RWPE1 (cell line): ENCODE results near the gene PKIB.

Experiments used
- CTCF ChIA-PET: fragments of 350-600 bp; sonication (Branson Sonifier 250); formaldehyde crosslinking; extraction: SDS; loops from one replicate; lab custom pipeline; 2021; lab: Yijun Ruan, JAX
- POLR2A ChIA-PET: fragments of 400-600 bp; formaldehyde crosslinking; extraction: SDS; loops from one replicate; lab custom pipeline; 2020; ENCODE audit warnings: antibody characterized with exemption; ENCODE audit not compliant: low non-redundant PET; lab: Yijun Ruan, JAX
- DNase-seq: peaks from one replicate; pipeline ENCODE4 v3.0.0; 2012; ENCODE audit warnings: low spot score
- H3K27ac ChIP-seq: fragments of 450-650 bp; 2 replicates; pipeline ENCODE4 v1.5.1; 2017
- CTCF ChIP-seq: fragments of 450-650 bp; conservative IDR thresholded peaks from 2 replicates; pipeline ENCODE4 v1.5.1; 2017; ENCODE audit warnings: low read depth, mild to moderate bottlenecking

Gene PKIB

GRCh38 chr6:122568797-122569221 lies 41.4 kb upstream of the PKIB start:
- no peak for DNase-seq
- no peak for TF ChIP-seq CTCF
- POLR2A ChIA-PET, result no interaction called here
- CTCF ChIA-PET, result no interaction called here
- H3K27ac ChIP-seq, result no peak overlapping the region

DNA sequence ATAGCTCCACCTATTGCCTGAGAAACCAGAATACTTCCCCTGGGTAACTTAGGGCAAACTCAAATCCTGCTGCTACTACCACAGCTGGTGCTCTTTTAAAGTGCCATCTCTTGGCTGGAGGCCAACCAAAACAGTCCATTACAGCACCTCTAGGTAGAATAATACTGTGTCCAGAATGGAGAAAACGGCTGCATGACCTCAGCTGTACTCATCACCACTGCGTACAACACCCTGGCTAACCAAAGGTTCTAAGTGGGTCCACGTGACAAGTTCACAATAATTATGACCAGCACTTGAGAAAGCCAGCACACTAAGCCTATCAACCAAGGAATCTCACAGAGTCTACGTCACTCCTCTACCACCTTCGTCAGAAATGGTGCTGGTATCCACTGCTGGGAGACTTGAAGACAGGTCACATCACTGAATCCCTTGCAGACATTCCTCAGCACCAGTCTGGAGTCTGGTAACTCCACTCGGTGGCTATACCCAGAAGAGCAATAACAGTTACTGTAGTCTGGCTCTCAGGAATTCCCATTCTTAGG lies 40.9 kb upstream of the PKIB start:
- no peak for TF ChIP-seq CTCF
- ChIA-PET CTCF (no interaction called here), POLR2A (no interaction called here)
- H3K27ac ChIP-seq, result no peak overlapping the region
- DNase-seq, result no peak

GRCh38 chr6:122571888-122572287 lies 38.3 kb upstream of the PKIB start:
- TF ChIP-seq CTCF, result no peak
- ChIA-PET CTCF (interaction anchor here (0.6 kb wide), 1 partner anchor 249 kb away, joined by 5 read pairs; no protein-coding TSS in a partner anchor), POLR2A (no interaction called here)
- H3K27ac ChIP-seq, result no peak overlapping the region
- DNase-seq, result no peak

GRCh38 chr6:122576888-122577287 lies 33.3 kb upstream of the PKIB start:
- no peak for DNase-seq
- POLR2A ChIA-PET, result no interaction called here
- TF ChIP-seq CTCF, result no peak
- CTCF ChIA-PET, result no interaction called here
- no peak overlapping the region for H3K27ac ChIP-seq

- ChIA-PET CTCF (no interaction called here), POLR2A (no interaction called here)
- TF ChIP-seq CTCF, result no peak
- no peak for DNase-seq
- no peak overlapping the region for H3K27ac ChIP-seq
These were observed 31.2 kb upstream of the PKIB start for GRCh38 chr6:122578961-122579360.

- DNase-seq, result peak; percentile 39
- no peak for TF ChIP-seq CTCF
- CTCF ChIA-PET, result no interaction called here
- no peak overlapping the region for H3K27ac ChIP-seq
- POLR2A ChIA-PET, result no interaction called here
These were observed 29.5 kb upstream of the PKIB start for GRCh38 chr6:122580737-122581136.
